GM12878 (cell line): ENCODE measurements around the gene DPF3. TPM values are rescaled to one million over a fixed set of nuclear protein-coding genes. Genes with fewer than 3 reads are reported as not detected.

ENCODE experiments used
- ATAC-seq: fragments of 200-7000 bp; cut with Tn5 transposase; 3 replicates; pipeline ENCODE4 v1.9.1; 2020; ENCODE audit warnings: mild to moderate bottlenecking, moderate library complexity
- BruUV-seq: library from RNA; stranded (reverse); fragments of 400-500 nt; replicated peaks from 2 replicates; lab custom pipeline; 2021; lab: Mats Ljungman, UMichigan
- CTCF ChIA-PET: fragments of 300-600 bp; sonication (Branson Sonifier 250); formaldehyde crosslinking; extraction: SDS; loops from one replicate; lab custom pipeline; 2021; ENCODE audit warnings: inconsistent platforms; lab: Yijun Ruan, JAX
- POLR2A ChIA-PET: fragments of 350-600 bp; formaldehyde crosslinking; extraction: SDS; loops from one replicate; lab custom pipeline; 2021; ENCODE audit warnings: inconsistent platforms; lab: Charles Lee
- RAD21 ChIA-PET: fragments of 300-600 bp; sonication (Branson Sonifier 250); formaldehyde crosslinking; loops from one replicate; lab custom pipeline; 2023; ENCODE audit warnings: antibody characterized with exemption; ENCODE audit not compliant: unreplicated experiment; lab: Charles Lee
- SMC1A ChIA-PET: fragments of 300-600 bp; sonication (Branson Sonifier 250); formaldehyde crosslinking; loops from one replicate; lab custom pipeline; 2023; ENCODE audit not compliant: unreplicated experiment, uncharacterized antibody; lab: Charles Lee
- DNase-seq: peaks from one replicate; pipeline ENCODE4 v3.0.0-alpha.2; 2011; ENCODE audit warnings: low read depth, low spot score
- FAIRE-seq: peaks from 3 replicates; lab custom pipeline; 2011; peaks lifted over from hg19 to GRCh38; lab: Jason Lieb, UNC
- H2AFZ ChIP-seq: 2 replicates; pipeline ENCODE4 v1.6.0; 2011; ENCODE audit warnings: low read depth, low read length, control low read depth; ENCODE audit not compliant: control insufficient read depth
- H3K27ac ChIP-seq: 2 replicates; pipeline ENCODE4 v1.5.1; 2011; ENCODE audit warnings: control low read depth; ENCODE audit not compliant: control insufficient read depth, insufficient read depth
- H3K27me3 ChIP-seq, 2 experiments: replicated peaks in 1 of 2; 2 replicates each; pipeline versions ENCODE4 v1.6.0 to v1.6.1; 2011; ENCODE audit warnings: low read length in 1 of 2; ENCODE audit not compliant: control insufficient read depth in 2 of 2, insufficient read depth in 2 of 2
- H3K36me3 ChIP-seq, 2 experiments: 2 replicates each; pipeline ENCODE4 v1.5.1; 2011; ENCODE audit warnings: low read length in 1 of 2; ENCODE audit not compliant: control insufficient read depth in 2 of 2, insufficient read depth in 2 of 2
- H3K4me1 ChIP-seq: 2 replicates; pipeline ENCODE4 v1.6.1; 2011; ENCODE audit warnings: mild to moderate bottlenecking, low read length, moderate library complexity, mixed read lengths; ENCODE audit not compliant: control insufficient read depth, insufficient read depth
- H3K4me2 ChIP-seq: 2 replicates; pipeline ENCODE4 v1.6.0; 2011; ENCODE audit warnings: control low read depth; ENCODE audit not compliant: control insufficient read depth, insufficient read depth
- H3K4me3 ChIP-seq: fragments of 200-600 bp; sonication (generic); 2 replicates; pipeline ENCODE4 v1.5.1; 2016
- H3K79me2 ChIP-seq: 2 replicates; pipeline ENCODE4 v1.6.0; 2011; ENCODE audit warnings: low read length; ENCODE audit not compliant: control insufficient read depth, insufficient read depth
- H3K9ac ChIP-seq: 2 replicates; pipeline ENCODE4 v1.8.0; 2011; ENCODE audit warnings: low read length, control low read depth, mixed read lengths; ENCODE audit not compliant: control insufficient read depth, insufficient read depth
- H3K9me3 ChIP-seq: replicated peaks from 3 replicates; pipeline ENCODE4 v1.5.1; 2011; ENCODE audit warnings: mild to moderate bottlenecking, low read length; ENCODE audit not compliant: control insufficient read depth, insufficient read depth
- H4K20me1 ChIP-seq: 2 replicates; pipeline ENCODE4 v1.6.0; 2011; ENCODE audit not compliant: control insufficient read depth, insufficient read depth
- EP300 ChIP-seq, 2 experiments: fragments of 150-350 bp in 1 of 2; IDR thresholded peaks; 2 replicates each; pipeline ENCODE4 v1.6.1; 2011 to 2012; ENCODE audit warnings: low read depth in 2 of 2, low read length in 2 of 2, borderline replicate concordance in 1 of 2, improper control_type of control experiment in 1 of 2, inconsistent platforms in 1 of 2; ENCODE audit not compliant: control insufficient read depth in 1 of 2
- POU2F2 ChIP-seq: IDR thresholded peaks from 3 replicates; pipeline ENCODE4 v1.6.1; 2011; ENCODE audit warnings: low read depth, mild to moderate bottlenecking, low read length, borderline replicate concordance
- ZNF207 ChIP-seq: fragments of 450-650 bp; IDR thresholded peaks from 2 replicates; pipeline ENCODE4 v1.6.1; 2014; ENCODE audit warnings: antibody characterized with exemption, mild to moderate bottlenecking, borderline replicate concordance
- WGBS: methylation state at CpG from one replicate; pipeline ENCODE4 v1.1.6; 2016; ENCODE audit warnings: low lambda C conversion rate; ENCODE audit not compliant: insufficient replicate concordance, insufficient coverage; ENCODE audit errors: missing lambda C conversion rate; 5-methylcytosine and 5-hydroxymethylcytosine counted together
- in situ Hi-C: fragments of 300-500 bp; cut with MboI; formaldehyde crosslinking; loops from 9 replicates; pipeline ENCODE4 v1.14.3; 2018; ENCODE audit warnings: mixed read lengths
- intact Hi-C: fragments of 100-400 bp; cut with micrococcal nuclease; formaldehyde crosslinking; loops from one replicate; pipeline ENCODE4 v1.14.2; 2022; ENCODE audit not compliant: unreplicated experiment
- polyA plus RNA-seq, 11 experiments: library from polyadenylated mRNA; depleted of rRNA in 4 of 11; unstranded in 6 of 11; stranded (reverse) in 5 of 11; fragments of >200 nt; fragmentation: Nextera tagmentation in 4 of 11; fragmentation: Illumina TruSeq in 1 of 11; extraction: Ambion mirVana in 4 of 11; extraction: Trizol in 1 of 11; gene quantifications; 1 replicate in 1 of 11; 2 replicates in 10 of 11; pipeline versions ENCODE4 v1.2.1 to v1.2.3, GENCODE V29; 2011 to 2016; ENCODE audit warnings: inconsistent platforms in 2 of 11, missing spikeins in 2 of 11, low read depth in 1 of 11
- total RNA-seq, 4 experiments: library from RNA; depleted of rRNA in 3 of 4; stranded (reverse); fragments of >200 nt in 3 of 4; fragmentation: Illumina TruSeq in 1 of 4; extraction: Trizol in 1 of 4; gene quantifications; 2 replicates each; pipeline versions ENCODE4 v1.2.1 to v1.2.3, GENCODE V29; 2013 to 2021

DPF3 gene
- total and polyA plus RNA-seq, 10 of the 15 experiments (the other 5 are each of a cell fraction or from before 2014, with no cell fraction given): 0.69 to 8.0 (median 2.2) TPM

DNA sequence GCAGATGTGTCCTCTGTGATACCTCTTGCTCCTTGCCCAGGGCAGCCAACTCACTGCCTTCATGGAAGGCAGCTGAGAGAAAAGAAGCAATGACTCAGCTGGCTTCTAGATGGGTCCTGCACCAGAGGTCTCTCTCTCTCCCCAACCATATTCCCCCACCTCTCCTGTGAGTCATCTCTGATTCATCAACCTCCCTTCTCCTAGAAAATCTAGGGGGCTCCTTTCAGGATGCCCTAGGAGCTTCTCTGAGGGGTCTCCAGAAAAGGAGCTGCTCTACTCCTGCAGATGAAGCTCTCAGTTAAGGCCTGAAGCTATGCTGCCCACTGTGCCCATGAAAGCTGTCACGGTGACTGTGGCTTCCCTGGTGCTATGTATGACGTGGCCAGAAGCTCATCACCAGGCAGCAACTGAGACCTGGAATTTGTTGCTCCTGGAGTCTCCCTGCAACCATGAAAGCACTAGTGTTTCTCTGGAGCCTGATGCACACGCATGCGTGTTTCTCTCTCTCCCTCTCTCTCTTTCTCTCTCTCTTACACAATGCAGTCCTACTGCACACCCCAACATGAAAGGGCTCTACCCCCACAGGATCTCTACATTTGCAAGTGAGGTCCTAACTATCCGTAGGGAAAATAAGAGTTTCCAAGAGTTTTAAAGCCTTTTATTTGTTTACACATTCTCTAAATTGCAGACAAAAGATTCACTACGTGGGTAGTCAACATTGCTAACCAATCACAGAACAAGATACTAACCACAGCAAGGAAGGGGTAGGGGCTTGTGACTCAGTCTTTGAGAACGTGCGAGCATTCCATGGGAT, 285.3 kb downstream of the DPF3 start:
- no peaks in the 10 kb centered on the region for H3K36me3 ChIP-seq
- no peaks in the 10 kb centered on the region for H3K79me2 ChIP-seq
- POLR2A ChIA-PET: no interaction called here
- BruUV-seq: no TSS peak
- CTCF ChIA-PET: interaction anchor here (0.6 to 1.5 kb wide), 4 partner anchors 9 to 561 kb away, joined by 3 to 5 read pairs (median 4); no protein-coding TSS in a partner anchor
- no peak overlapping the region for H3K9ac ChIP-seq
- no peaks in the 10 kb centered on the region for H4K20me1 ChIP-seq
- H3K27ac ChIP-seq: no peak overlapping the region
- intact Hi-C loops: no loop called here
- FAIRE-seq: no peak
- H2AFZ ChIP-seq: no peak overlapping the region
- ATAC-seq: no peak
- DNase-seq: no peak
- WGBS: 58% methylated on average over 8 of the region's 8 CpGs
- H3K9me3 ChIP-seq: no peaks in the 10 kb centered on the region
- TF ChIP-seq ZNF207: no peak
- TF ChIP-seq EP300 (IDR thresholded peaks at IDR 0.05; ENCODE audit: borderline replicate concordance in 1 of 2, control insufficient read depth in 1 of 2, low read depth in 2 of 2, low read length in 2 of 2): no peak
- TF ChIP-seq POU2F2: no peak
- TF ChIP-seq, all 136 proteins: peak for 0
- H3K27me3 ChIP-seq: peaks cover 0 to 3% of the 10 kb centered on the region in 2 experiments; a peak in 2 of 4 replicates
- ChIA-PET RAD21 (no interaction called here), SMC1A (interaction anchor here (0.7 to 2.1 kb wide), 6 partner anchors 10 to 95 kb away, joined by 3 to 6 read pairs (median 4); no protein-coding TSS in a partner anchor)
- no peak overlapping the region for H3K4me2 ChIP-seq
- H3K4me1 ChIP-seq: no peaks in the 10 kb centered on the region
- H3K4me3 ChIP-seq: no peak overlapping the region
- in situ Hi-C loops: no loop called here
